ENCODE measurements around the gene SYNE3. TPM values are rescaled to one million over a fixed set of nuclear protein-coding genes. Genes with fewer than 3 reads are reported as not detected.

Gene SYNE3
- total and polyA plus RNA-seq, 10 of the 15 experiments (the other 5 are each of a cell fraction or from before 2014, with no cell fraction given), result 1.4 to 44.1 (median 13.4) TPM

- no peak for TF ChIP-seq PRDM15 (CRISPR knock-in tag; IDR thresholded peaks at IDR 0.05)
- no peak for TF ChIP-seq SMAD5 (IDR thresholded peaks at IDR 0.05; ENCODE audit: low read depth)
Observed at GRCh38 chr14:95496111-95496681, 20.3 kb downstream of the SYNE3 start (continued).

GRCh38 chr14:95495538-95496025 lies 20.9 kb downstream of the SYNE3 start:
- intact Hi-C loops (cut with micrococcal nuclease; ENCODE audit: unreplicated experiment), result loop anchor here (2.0 to 5.0 kb wide), 3 partner anchors 15 to 37 kb away; partner anchors contain the start of gene SYNE3
- RAD21 ChIA-PET (ENCODE audit: unreplicated experiment), result interaction anchor here (0.9 to 6.5 kb wide), 8 partner anchors 9 to 53 kb away, joined by 3 to 49 read pairs (median 9); partner anchors contain the start of gene SYNE3
- peak overlapping the region; percentile 96 for H3K4me2 ChIP-seq (ENCODE audit: control insufficient read depth, insufficient read depth)
- TF ChIP-seq ZNF274 (IDR thresholded peaks at IDR 0.05; ENCODE audit: insufficient read depth, insufficient read length), result no peak
- TF ChIP-seq MEF2B (IDR thresholded peaks at IDR 0.05; ENCODE audit: partially characterized antibody, poor library complexity, severe bottlenecking), result peak; percentile 75
- TF ChIP-seq FOXK2 (IDR thresholded peaks at IDR 0.05), result no peak
- peak in 1 of 2 experiments; percentile 86; a peak in 2 of 4 replicates for TF ChIP-seq BHLHE40 (IDR thresholded peaks at IDR 0.05; ENCODE audit: borderline replicate concordance in 1 of 2, low read depth in 2 of 2, low read length in 1 of 2)
- TF ChIP-seq RB1 (IDR thresholded peaks at IDR 0.05; ENCODE audit: borderline replicate concordance), result no peak
- TF ChIP-seq NFXL1 (IDR thresholded peaks at IDR 0.05; ENCODE audit: borderline replicate concordance), result no peak
- no peak for TF ChIP-seq WRNIP1 (IDR thresholded peaks at IDR 0.05; ENCODE audit: borderline replicate concordance, low read depth, low read length)
- peak; percentile 100 for TF ChIP-seq DPF2 (IDR thresholded peaks at IDR 0.05)
- TF ChIP-seq NKRF (conservative IDR thresholded peaks at IDR 0.05), result no peak; the same call in 1 of the 2 replicates
- peak; percentile 65 for TF ChIP-seq ZNF24 (IDR thresholded peaks at IDR 0.05)

More at GRCh38 chr14:95495538-95496025, 20.9 kb downstream of the SYNE3 start:
- DNase-seq (ENCODE audit: low read depth, low spot score) (peak; percentile 94), FAIRE-seq (peak; percentile 83), ATAC-seq (peak; percentile 90)
- ChIA-PET POLR2A (interaction anchor here (0.6 to 17.4 kb wide), 4 partner anchors 11 to 36 kb away, joined by 3 to 276 read pairs (median 32); partner anchors contain the start of gene SYNE3), CTCF (interaction anchor here (1.0 to 6.0 kb wide), 8 partner anchors 8 to 53 kb away, joined by 3 to 36 read pairs (median 6); partner anchors contain the start of genes GLRX5 and SYNE3), SMC1A (ENCODE audit: uncharacterized antibody, unreplicated experiment) (interaction anchor here (0.6 to 8.8 kb wide), 11 partner anchors 8 to 256 kb away, joined by 3 to 69 read pairs (median 8); no protein-coding TSS in a partner anchor)
- BruUV-seq (replicated peaks), result no TSS peak
- in situ Hi-C loops (cut with MboI), result no loop called here
- H3K27ac ChIP-seq (ENCODE audit: control insufficient read depth, insufficient read depth), result peak overlapping the region; percentile 98
- H3K27me3 ChIP-seq (replicated peaks in 1 of 2; ENCODE audit: control insufficient read depth in 2 of 2, insufficient read depth in 2 of 2, low read length in 1 of 2), result no peaks in the 10 kb centered on the region
- 0% methylated on average over 8 of the region's 8 CpGs for WGBS (ENCODE audit: insufficient coverage, insufficient replicate concordance, low lambda C conversion rate, missing lambda C conversion rate)
- H4K20me1 ChIP-seq (ENCODE audit: control insufficient read depth, insufficient read depth), result no peaks in the 10 kb centered on the region
- H3K79me2 ChIP-seq (ENCODE audit: control insufficient read depth, insufficient read depth, low read length), result peaks cover 80% of the 10 kb centered on the region
- peak overlapping the region; percentile 37; the same call in 1 of the 2 replicates for H3K4me3 ChIP-seq
- peak overlapping the region; percentile 66 for H3K9ac ChIP-seq (ENCODE audit: control insufficient read depth, insufficient read depth, low read length)
- H3K4me1 ChIP-seq (ENCODE audit: control insufficient read depth, insufficient read depth, low read length), result peaks cover 60% of the 10 kb centered on the region
- peak overlapping the region; percentile 54 for H2AFZ ChIP-seq (ENCODE audit: control insufficient read depth, low read depth, low read length)
- H3K9me3 ChIP-seq (replicated peaks; ENCODE audit: control insufficient read depth, insufficient read depth, low read length), result no peaks in the 10 kb centered on the region; the same call in 1 of the 3 replicates
- peaks cover 2 to 5% of the 10 kb centered on the region in 2 experiments for H3K36me3 ChIP-seq (ENCODE audit: control insufficient read depth in 2 of 2, insufficient read depth in 2 of 2, low read length in 1 of 2)

Measured in GM12878 (cell line).